ENCODE measurements around the gene DIP2A. TPM values are rescaled to one million over a fixed set of nuclear protein-coding genes. Genes with fewer than 3 reads are reported as not detected.

DIP2A gene
- total and polyA plus RNA-seq, 2 experiments from 2014 or later = 18.5 to 36.3 TPM

DNA sequence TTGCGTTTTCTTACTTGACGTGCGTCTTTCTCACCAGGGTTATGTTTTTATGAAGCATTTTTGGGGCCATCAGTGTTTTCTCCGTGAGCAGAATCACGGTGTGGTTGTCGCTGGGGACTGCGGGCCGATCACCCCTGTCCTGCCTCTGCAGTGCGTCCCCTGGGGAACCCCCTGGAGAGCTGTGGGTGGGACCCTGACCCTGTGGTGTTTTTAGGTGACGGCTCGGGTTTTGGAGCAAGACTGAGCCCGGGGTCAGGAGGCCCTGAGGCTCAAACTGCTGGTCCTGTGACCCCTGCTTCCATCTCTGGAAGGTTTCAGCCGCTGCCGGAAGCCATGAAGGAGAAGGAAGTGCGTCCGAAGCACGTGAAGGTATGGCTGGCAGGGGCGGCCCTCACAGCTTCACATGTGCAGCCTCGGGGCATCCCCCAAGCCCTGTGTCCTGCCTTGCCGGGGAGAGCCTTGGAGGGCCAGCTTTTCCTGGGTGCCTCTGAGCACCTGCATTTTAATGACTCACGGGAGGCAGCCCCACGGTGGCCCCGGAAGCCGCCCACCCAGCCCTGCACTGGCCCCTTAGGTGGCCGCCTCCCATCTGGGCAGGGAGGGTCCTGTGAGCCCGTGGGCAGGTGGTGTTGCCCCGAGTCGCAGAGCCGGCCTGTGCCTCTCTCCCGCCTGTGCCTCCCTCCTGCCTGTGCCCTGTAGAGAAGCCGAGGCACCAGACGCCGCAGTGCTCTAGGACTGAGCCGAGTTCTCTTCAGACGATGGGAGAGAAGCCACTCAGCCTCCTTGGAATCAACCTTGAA, 36.7 kb upstream of the DIP2A start (continued):
- TF ChIP-seq, protein P1, sequence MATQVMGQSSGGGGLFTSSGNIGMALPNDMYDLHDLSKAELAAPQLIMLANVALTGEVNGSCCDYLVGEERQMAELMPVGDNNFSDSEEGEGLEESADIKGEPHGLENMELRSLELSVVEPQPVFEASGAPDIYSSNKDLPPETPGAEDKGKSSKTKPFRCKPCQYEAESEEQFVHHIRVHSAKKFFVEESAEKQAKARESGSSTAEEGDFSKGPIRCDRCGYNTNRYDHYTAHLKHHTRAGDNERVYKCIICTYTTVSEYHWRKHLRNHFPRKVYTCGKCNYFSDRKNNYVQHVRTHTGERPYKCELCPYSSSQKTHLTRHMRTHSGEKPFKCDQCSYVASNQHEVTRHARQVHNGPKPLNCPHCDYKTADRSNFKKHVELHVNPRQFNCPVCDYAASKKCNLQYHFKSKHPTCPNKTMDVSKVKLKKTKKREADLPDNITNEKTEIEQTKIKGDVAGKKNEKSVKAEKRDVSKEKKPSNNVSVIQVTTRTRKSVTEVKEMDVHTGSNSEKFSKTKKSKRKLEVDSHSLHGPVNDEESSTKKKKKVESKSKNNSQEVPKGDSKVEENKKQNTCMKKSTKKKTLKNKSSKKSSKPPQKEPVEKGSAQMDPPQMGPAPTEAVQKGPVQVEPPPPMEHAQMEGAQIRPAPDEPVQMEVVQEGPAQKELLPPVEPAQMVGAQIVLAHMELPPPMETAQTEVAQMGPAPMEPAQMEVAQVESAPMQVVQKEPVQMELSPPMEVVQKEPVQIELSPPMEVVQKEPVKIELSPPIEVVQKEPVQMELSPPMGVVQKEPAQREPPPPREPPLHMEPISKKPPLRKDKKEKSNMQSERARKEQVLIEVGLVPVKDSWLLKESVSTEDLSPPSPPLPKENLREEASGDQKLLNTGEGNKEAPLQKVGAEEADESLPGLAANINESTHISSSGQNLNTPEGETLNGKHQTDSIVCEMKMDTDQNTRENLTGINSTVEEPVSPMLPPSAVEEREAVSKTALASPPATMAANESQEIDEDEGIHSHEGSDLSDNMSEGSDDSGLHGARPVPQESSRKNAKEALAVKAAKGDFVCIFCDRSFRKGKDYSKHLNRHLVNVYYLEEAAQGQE (IDR thresholded peaks at IDR 0.05; ENCODE audit: unreplicated experiment) = no peak
- TF ChIP-seq, protein P2, sequence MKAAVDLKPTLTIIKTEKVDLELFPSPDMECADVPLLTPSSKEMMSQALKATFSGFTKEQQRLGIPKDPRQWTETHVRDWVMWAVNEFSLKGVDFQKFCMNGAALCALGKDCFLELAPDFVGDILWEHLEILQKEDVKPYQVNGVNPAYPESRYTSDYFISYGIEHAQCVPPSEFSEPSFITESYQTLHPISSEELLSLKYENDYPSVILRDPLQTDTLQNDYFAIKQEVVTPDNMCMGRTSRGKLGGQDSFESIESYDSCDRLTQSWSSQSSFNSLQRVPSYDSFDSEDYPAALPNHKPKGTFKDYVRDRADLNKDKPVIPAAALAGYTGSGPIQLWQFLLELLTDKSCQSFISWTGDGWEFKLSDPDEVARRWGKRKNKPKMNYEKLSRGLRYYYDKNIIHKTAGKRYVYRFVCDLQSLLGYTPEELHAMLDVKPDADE (IDR thresholded peaks at IDR 0.05) = no peak
- no peak for TF ChIP-seq ZNF114 (CRISPR knock-in tag; IDR thresholded peaks at IDR 0.05)
- no peak for TF ChIP-seq NANOG (IDR thresholded peaks at IDR 0.05; ENCODE audit: borderline replicate concordance)
- no peak for TF ChIP-seq POLR2AphosphoS5 (IDR thresholded peaks at IDR 0.05; ENCODE audit: low read depth)
- no peak for TF ChIP-seq EZH2 (IDR thresholded peaks at IDR 0.05; ENCODE audit: low read depth, unreplicated experiment)
- TF ChIP-seq CREB1 (CRISPR knock-in tag; IDR thresholded peaks at IDR 0.05; ENCODE audit: low read depth) = no peak
- no peak for TF ChIP-seq EZH2phosphoT487 (IDR thresholded peaks at IDR 0.05; ENCODE audit: unreplicated experiment)
- no peak for TF ChIP-seq ZNF331 (CRISPR knock-in tag; IDR thresholded peaks at IDR 0.05; ENCODE audit: low read depth)
- TF ChIP-seq, protein P3, sequence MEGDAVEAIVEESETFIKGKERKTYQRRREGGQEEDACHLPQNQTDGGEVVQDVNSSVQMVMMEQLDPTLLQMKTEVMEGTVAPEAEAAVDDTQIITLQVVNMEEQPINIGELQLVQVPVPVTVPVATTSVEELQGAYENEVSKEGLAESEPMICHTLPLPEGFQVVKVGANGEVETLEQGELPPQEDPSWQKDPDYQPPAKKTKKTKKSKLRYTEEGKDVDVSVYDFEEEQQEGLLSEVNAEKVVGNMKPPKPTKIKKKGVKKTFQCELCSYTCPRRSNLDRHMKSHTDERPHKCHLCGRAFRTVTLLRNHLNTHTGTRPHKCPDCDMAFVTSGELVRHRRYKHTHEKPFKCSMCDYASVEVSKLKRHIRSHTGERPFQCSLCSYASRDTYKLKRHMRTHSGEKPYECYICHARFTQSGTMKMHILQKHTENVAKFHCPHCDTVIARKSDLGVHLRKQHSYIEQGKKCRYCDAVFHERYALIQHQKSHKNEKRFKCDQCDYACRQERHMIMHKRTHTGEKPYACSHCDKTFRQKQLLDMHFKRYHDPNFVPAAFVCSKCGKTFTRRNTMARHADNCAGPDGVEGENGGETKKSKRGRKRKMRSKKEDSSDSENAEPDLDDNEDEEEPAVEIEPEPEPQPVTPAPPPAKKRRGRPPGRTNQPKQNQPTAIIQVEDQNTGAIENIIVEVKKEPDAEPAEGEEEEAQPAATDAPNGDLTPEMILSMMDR (conservative IDR thresholded peaks at IDR 0.05; ENCODE audit: low read depth in 2 of 2) = no peak
- no peak for TF ChIP-seq JUNB (IDR thresholded peaks at IDR 0.05; ENCODE audit: unreplicated experiment)

All from GM23338 (cell line).